ENCODE data around the gene GADD45GIP1. TPM values are rescaled to one million over a fixed set of nuclear protein-coding genes. Genes with fewer than 3 reads are reported as not detected.
"Not testable (repeated sequence)": the region's sequence is repeated elsewhere in the genome, so short reads cannot be mapped to it uniquely, and the experiment has no call there.

The GADD45GIP1 gene
- polyA plus RNA-seq, 3 donors, result 27.4 to 45.9 (median 40.6) TPM

DNA sequence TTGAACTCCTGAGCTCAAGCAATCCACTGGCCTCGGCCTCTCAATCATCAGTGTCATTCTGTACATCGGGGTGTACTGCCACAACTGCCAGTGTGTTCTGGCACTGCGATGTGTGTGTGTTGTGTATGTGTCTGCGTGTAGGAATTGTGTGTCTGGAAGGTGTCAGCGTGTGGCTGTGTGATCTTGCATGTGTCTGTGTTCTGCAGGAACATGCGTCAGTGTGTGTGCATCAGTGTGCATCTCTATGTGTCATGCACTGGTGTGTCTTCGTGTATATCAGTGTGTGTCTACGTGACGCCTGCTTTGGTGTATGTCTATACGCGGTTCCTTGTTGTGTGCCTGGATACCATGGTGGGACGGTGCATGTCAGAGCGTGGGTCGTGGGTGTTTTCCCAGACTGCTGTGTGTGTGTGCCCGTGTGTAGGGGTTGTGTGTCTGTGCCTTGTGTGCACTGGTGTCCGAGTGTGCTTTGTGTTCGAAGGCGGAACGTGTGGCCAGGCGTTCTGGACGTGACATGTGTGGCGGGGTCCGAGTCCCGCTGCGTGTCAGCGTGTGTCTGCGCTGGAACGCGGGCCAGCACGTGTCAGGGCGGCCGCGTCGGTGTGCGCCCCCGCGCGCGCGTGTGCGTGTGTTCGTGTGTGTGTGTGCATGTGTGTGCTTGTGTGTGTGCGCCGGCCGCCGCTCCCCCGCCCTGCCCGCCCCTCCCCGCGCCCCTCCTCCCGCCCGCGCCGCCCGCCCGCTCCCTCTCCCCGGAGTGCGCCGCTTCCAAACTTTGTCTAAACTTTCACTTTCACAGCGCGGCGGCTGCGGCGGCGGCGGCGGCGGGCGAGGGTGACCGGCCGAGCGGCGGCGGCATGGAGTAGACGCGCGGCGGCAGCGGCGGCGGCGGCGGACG is 37.9 kb upstream of the GADD45GIP1 start, which contains the start of gene NFIX:
Gene NFIX (plus strand): TSS at position 775 of the 895 bp plus-strand sequence. CDS start 363 bp downstream, outside the sequence.
- DNase-seq (ENCODE audit: extremely low read depth in 1 of 11, low read depth in 9 of 11, low spot score in 4 of 11), result peak in 2 of 11 donors; percentile 55 to 64

DNA sequence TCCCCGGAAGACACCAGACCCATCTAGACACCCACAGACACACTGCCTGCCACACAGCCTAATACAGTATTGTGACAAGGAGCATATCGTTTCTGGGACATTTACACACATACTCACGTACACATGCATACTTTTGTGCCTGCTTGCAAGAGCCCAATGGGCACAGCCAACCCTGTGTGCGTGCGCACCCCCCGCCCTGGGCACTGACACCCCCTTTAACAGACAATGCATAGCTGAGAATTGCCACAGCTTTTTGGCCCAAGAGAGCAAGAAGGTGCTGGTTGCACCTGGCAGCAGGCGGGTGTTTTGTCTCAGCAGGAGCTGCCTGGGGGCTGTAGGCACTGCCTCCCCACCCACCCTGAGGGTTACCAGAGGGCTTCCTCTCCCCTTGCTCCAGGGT is 36.5 kb upstream of the GADD45GIP1 start:
- no peak for DNase-seq (ENCODE audit: extremely low read depth in 1 of 11, low read depth in 9 of 11, low spot score in 4 of 11)

DNA sequence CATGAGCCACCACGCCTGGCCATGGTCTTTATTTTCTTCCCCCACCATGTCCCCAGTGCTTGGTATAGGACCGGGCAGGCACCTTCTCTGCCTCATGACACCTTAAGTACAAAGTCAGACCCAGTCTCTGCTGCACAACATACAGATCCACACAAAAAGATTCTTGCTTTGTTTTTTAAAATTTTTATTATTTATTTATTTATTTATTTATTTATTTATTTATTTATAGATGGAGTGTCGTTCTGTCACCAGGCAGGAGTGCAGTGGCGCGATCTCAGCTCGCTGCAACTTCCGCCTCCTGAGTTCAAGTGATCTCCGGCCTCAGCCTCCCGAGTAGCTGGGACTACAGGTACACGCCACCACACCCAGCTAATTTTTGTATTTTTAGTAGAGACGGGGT is 35.7 kb upstream of the GADD45GIP1 start:
- DNase-seq (ENCODE audit: extremely low read depth in 1 of 11, low read depth in 9 of 11, low spot score in 4 of 11), result no peak

DNA sequence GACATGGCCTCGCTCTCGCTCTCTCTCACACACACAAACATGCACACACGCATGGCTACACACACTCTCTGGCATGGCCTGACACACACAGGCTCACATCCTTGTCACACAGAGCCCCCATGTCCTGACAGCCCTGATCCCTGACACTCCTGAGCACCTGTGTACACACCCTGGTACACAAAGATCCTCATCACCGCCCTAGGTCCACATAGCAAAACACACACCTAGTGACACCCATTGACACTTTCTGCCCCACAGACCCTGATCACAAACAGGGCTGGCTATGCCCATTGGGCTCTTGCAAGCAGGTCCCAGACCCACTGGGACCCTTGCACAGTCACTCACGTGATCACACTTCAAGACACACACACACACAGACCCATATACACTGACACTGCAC is 34.3 kb upstream of the GADD45GIP1 start:
- no peak for DNase-seq (ENCODE audit: extremely low read depth in 1 of 11, low read depth in 9 of 11, low spot score in 4 of 11)

DNA sequence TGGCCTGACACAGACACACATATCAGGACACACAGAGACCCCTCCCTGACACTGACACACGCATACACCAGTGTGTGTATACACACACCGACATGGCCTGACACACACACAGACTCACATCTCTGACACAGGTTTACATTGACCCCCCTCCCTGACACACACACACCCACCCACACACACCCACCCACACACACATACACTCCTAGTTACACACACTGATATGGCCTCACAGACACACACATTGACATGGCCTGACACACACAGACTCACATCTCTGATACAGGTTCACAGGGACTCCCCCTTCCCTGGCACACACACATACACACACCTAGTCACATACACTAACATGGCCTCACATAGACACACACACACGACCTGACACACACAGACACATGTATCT is 33.8 kb upstream of the GADD45GIP1 start:
- no peak for DNase-seq (ENCODE audit: extremely low read depth in 1 of 11, low read depth in 9 of 11, low spot score in 4 of 11)

DNA sequence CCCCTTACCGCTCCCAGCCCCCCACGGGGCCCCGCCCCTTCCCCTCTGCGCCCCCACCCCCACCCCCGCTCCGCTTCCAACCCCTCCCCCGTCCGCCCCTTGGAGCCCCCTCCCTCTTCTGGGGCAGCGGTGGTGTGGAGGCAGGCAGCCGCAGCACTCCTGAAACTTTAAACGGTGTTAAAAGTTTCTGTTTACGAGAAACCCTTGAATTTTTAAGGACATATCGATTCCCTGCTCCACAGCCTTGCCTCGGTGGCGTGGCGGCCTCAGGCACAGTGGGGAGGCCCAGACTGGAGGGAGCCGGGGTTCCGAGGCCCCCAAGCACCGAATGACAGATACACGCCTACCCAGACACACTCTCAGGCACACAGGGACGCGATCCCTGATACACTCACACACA is 33.4 kb upstream of the GADD45GIP1 start:
- DNase-seq (ENCODE audit: extremely low read depth in 1 of 11, low read depth in 9 of 11, low spot score in 4 of 11), result no peak

DNA sequence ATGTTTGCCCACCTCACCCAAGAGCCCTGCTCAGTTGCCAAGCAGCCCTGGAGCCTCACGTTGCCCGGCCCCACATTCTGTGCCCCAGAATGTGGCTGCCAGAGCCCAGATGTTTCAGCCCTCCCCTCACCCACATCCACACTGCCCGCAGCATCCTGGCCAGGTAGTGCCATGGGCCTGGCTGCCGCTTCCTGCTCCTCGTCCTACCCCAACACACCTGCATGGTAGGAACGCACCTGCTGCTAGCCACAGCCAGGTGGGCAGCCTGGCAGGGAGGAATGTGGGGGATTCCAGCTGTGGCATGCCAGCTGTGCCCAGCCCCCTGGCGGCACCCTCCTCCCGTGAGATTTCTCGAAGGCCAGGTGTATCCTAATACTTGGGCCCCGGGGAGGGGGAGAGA is 30.8 kb upstream of the GADD45GIP1 start:
- no peak for DNase-seq (ENCODE audit: extremely low read depth in 1 of 11, low read depth in 9 of 11, low spot score in 4 of 11)

DNA sequence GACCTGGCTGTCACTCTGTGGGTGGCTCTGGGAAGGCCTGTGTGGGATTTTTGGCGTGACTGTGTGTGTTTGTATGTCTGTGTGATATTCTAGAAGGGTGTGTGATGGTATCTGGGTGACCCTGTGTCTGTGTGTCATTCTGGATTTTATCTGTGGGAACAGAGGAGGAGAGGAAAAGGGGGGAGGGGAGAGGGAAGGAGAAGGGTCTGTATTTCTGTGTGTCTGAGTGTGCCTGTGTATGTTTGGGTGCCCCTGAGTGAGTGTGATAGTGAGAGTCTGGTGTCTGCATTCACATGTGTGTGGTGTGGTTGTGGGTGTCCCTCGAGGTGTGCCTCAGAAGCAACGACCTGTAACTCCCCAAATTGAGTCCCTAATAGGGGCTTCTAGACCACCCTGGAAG is 30.2 kb upstream of the GADD45GIP1 start:
- DNase-seq (ENCODE audit: extremely low read depth in 1 of 11, low read depth in 9 of 11, low spot score in 4 of 11), result no peak

DNA sequence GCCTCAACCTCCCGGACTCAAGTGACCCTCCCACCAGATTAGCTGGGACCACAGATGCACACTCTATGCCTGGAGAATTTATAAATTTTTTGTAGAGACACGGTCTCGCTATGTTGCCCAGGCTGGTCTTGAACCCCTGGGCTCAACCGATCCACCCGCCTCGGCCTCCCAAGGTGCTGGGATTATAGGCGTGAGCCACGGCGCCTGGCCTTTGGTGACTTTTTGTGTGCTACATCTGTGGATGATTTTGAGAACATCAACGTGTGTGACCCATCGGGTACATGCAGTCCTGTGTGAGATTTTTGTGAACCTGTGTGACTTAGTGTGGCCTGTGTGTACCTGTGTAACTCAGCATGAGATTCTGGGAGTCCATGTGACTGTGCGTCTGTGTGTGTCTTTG is 29.7 kb upstream of the GADD45GIP1 start:
- no peak for DNase-seq (ENCODE audit: extremely low read depth in 1 of 11, low read depth in 9 of 11, low spot score in 4 of 11)

DNA sequence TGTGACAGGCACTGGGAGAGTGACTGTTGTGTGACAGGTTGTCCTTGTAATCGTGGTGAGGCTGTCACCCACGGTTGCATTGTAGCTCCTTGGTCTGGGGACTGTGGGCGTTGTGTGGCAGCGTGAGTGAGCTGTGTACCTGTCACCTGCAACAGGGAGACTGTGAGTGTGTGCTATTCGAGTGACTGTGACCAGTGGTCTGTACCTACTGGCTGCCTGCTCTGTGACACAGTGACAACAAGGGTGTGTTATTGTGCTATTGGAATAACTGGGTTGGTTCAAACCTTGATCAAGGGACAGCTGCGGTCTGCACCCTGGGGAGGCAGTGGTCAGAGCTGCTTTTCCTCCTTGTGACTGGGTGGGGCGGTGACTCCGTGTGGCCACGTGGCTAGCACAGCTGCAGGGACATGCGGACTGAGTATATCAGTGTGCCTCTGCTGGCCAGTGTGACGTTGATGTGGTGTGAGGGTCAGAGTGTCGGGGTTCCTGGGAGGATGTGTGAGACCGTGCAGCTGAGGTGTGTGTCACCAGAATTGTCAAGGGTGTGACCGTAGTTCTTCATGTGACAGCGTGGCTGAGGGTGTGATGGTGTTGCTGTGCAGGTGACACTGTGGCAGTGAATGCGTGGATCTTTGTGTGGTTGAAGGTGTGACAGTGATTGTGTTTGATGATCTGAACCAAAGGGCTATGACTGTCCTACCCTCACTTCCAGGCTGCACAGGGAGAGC is 28.2 kb upstream of the GADD45GIP1 start:
- no peak for DNase-seq (ENCODE audit: extremely low read depth in 1 of 11, low read depth in 9 of 11, low spot score in 4 of 11)

DNA sequence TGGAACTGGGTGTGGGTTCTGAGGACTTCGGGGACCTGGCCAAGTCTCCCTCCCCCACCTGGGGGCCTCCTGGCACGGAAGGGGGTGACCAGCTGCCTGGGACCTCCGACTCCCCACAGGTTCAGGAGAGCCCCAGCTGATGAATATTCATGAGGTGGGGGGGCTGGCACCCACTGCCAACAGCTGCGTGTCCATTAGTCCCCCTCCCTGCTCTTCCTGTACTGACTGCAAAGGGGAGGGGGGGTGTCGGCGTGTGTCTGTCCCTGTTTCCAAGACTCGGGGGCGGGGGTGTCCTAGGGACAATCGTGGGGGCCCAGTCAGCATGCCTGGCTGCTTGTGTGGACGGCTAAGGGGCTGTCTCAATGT is 27.6 kb upstream of the GADD45GIP1 start:
- no peak for DNase-seq (ENCODE audit: extremely low read depth in 1 of 11, low read depth in 9 of 11, low spot score in 4 of 11)

DNA sequence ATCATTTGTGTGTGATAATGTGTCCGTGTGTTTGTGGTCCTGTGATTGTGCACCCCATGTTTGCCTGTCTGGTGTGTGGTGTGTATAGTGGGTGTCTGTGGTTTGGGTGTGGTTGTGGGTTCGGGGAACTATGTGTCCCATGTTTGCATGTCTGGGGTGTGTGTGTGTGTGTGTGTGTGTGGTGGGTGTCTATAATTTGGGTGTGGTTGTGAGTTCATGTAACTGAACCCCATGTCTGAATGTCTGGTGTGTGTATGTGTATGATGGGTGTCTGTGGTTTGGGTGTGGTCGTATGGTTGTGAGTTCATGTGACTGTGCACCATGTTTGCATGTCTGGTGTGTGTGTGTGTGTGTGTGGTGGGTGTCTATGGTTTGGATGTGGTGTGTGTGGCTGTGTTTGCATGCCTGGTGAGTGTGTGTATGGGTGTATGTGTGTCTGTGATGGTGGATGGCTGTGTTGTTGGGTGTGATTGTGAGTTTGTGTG is 27.2 kb upstream of the GADD45GIP1 start:
- no peak for DNase-seq (ENCODE audit: extremely low read depth in 1 of 11, low read depth in 9 of 11, low spot score in 4 of 11)

DNA sequence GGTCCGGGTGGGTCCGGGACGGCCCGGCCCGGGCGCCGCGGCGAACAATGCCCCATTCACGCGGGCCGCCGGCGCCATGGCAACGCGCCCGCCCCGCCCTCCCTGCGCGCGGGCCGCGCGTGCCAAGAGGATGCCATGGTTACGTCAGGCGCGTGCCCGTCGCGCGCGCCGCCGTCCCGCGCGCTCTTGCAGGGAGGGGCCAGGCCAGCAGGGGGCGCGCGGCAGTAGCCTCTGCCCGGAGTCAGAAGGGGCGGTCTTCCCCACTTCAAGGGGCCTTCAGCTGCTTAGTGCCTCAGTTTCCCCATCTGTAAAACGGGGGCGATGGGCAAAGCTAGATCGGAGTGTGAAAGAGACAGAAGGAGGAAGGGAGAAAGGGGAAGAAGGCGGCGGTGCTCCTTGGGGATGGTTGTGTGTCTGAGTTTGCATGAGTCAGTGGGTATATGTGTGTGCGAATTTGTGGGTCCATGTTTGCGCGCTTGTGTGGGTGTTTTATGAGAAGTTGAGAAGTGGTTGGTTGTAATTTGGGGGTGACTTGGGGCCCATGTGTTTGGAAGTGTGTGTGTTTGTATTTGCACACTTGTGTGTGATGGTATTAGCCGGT is 26.6 kb upstream of the GADD45GIP1 start:
- peak in 4 of 11 donors; percentile 62 to 72 (median 64) for DNase-seq (ENCODE audit: extremely low read depth in 1 of 11, low read depth in 9 of 11, low spot score in 4 of 11)

DNA sequence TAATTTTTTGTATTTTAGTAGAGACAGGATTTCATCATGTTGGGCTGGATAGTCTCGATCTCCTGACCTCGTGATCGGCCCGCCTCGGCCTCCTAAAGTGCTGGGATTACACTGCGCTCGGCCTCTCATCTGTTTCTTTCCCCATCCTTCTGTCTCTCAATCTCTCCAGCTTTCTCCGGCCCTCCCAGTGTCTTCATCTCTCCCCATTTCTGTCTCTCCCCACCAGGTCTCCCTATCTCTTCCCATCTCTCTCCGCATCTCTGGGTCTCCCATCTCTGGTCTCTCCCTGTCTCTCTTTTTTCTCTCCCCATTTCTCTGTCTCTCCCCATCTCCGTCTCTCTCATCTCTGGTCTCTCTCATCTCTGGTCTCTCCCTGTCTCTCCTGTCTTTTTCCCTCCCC is 26.1 kb upstream of the GADD45GIP1 start:
- no peak for DNase-seq (ENCODE audit: extremely low read depth in 1 of 11, low read depth in 9 of 11, low spot score in 4 of 11)

DNA sequence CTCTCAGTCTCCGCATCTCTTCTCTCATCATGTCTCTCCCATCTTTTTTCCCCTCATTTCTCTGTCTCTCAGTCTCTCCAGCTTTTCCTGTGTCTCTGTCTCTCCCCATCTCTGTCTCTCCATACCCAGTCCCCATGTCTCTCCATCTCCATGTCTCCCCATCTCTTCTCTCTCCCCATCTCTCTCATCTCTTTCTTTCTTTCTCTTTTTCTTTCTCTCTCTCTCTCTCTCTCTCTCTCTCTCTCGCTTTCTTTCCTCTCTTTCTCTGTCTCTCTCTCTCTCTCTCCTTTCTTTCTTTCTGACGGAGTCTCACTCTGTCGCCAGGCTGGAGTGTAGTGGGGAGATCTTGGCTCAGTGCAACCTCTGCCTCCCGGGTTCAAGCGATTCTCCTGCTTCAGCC is 25.6 kb upstream of the GADD45GIP1 start:
- no peak for DNase-seq (ENCODE audit: extremely low read depth in 1 of 11, low read depth in 9 of 11, low spot score in 4 of 11)

DNA sequence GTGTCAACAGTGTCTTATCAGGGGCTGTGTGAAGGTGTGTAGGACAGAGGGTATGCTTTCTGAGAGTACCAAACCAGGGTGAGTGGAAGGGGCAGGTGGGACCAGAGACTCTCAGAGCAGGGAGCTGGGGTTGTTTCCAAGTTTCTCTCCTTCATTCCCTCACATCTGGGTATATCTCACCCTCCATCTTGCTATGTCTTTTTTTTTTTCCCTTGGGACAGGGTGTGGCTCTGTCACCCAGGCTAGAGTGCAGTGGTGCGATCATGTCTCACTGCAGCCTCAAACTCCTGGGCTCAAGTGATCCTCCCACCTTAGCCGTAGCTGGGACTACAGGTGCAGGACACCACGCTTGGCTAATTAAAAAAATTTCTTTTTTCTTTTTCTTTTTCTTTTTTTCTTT is 23.0 kb upstream of the GADD45GIP1 start:
- no peak for DNase-seq (ENCODE audit: extremely low read depth in 1 of 11, low read depth in 9 of 11, low spot score in 4 of 11)

DNA sequence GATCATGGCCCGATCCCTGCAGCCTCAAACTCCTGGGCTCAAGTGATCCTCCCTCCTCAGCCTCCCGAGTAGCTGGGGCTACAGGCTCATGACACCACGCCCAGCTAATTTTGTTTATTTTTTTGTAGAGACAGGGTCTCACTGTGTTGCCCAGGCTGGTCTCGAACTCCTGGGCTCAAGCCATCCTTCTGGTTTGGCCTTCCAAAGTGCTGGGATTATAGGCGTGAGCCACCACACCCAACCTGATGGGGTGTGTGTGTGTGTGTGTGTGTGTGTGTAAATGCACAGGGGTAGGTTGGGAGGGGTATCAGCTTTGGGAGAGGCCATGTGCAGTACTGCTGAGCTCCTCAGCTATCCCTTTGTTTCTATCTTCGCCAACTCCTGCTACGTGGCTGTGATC is 19.1 kb upstream of the GADD45GIP1 start:
- DNase-seq (ENCODE audit: extremely low read depth in 1 of 11, low read depth in 9 of 11, low spot score in 4 of 11), result not testable (repeated sequence)

DNA sequence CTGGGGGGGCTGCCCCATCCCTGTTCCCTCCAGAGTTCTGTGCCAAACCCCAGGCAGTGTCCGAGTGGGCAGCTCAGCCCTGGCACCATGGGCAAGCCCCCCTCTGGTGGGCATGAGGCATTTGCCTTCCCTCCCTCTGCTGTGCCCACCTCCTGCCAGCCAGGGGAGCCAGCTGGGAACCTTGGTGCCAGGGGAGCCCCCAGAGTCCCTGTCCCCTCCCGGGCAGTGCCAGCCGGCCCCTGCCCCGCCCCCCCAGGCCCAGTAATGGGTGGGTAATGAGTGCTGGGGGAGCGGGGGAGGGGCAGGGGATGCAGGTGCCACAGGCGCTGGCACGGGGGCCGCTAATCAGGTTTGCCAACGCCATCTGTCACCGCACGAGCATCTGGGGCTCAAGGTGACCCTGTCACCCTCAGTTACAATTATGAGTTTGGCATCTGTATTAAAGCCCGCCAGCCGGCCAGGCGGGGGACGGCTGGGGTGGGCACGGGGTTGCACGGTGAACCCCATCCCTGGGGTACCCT is 18.3 kb upstream of the GADD45GIP1 start:
- DNase-seq (ENCODE audit: extremely low read depth in 1 of 11, low read depth in 9 of 11, low spot score in 4 of 11), result no peak
